ENCODE measurements around the gene GPNMB. TPM values are rescaled to one million over a fixed set of nuclear protein-coding genes. Genes with fewer than 3 reads are reported as not detected.

GPNMB gene
- total RNA-seq, 1 donor from 2014 or later: 1.6 TPM

GRCh38 chr7:23228412-23228811 is 18.2 kb upstream of the GPNMB start:
- DNase-seq (ENCODE audit: extremely low read depth, low read depth, low spot score): no peak

DNA sequence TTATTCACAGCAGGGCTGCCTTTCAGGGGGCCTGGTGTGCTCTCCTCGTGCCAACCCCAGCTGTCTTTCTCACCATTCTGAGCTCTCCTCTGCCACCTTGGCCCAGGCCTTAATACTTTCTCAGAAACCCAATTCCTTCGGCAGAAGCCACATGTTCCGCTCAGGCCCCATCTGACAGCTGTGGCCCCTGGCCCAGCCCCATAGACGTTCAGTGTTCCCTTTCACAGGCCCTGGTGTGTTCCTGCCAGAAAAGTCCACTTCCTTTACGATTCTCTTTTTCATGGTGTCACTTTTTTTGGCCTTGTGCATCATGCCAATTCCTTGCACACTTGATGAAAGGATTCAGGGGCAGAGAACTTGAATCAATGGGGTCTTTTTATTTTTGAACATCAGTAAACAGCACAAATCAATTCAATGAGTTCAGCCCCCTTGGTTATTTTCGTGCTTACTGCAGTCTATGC is 15.9 kb upstream of the GPNMB start:
- no peak for DNase-seq (ENCODE audit: extremely low read depth, low read depth, low spot score)

DNA sequence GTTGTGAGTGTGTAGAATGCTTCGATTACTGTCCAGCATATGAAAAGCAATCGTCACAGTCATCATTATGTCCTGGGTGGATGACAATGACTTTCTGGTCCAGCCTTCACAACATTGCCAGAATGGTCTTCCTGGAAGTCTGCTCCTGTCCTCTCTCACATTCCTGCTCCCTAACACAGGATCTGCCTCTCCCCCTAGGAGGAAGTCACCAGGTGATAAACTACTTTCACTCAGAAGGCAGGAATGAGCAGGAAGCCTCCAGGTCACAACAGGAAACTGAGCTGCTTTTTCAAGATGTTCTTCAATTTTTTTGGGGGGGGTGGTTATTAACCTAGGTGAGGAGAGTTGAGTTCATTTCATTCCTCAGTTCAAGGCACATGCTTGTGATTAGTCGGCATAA is 13.6 kb upstream of the GPNMB start:
- no peak for DNase-seq (ENCODE audit: extremely low read depth, low read depth, low spot score)

GRCh38 chr7:23234569-23235296 is 11.8 kb upstream of the GPNMB start:
- no peak for DNase-seq (ENCODE audit: extremely low read depth, low read depth, low spot score)

DNA sequence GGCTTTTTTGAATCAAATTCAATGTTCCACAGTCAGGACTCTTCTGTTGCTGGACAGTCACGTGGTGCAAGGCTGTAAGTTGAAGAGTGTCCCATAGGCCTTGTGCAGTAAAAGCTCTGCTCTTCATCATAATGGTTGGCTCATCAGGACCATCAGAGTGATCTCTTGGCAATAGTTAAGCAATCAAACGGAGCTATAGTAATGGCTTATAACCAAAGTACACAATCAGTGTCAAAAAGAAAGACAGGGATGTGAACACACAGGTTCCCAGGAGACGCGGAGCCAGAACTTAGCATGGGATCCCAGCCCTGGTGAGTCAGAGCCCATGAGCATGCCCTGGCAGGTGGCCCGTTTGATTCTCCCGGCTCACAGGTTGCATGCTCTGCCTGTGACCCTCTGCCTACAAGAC is 10.8 kb upstream of the GPNMB start:
- DNase-seq (ENCODE audit: extremely low read depth, low read depth, low spot score): no peak

GRCh38 chr7:23237000-23237399 is 9.6 kb upstream of the GPNMB start:
- DNase-seq (ENCODE audit: extremely low read depth, low read depth, low spot score): no peak

GRCh38 chr7:23238983-23239652 is 7.5 kb upstream of the GPNMB start:
- DNase-seq (ENCODE audit: extremely low read depth, low read depth, low spot score): no peak

GRCh38 chr7:23239698-23240097 is 6.9 kb upstream of the GPNMB start:
- DNase-seq (ENCODE audit: extremely low read depth, low read depth, low spot score): no peak

- DNase-seq (ENCODE audit: extremely low read depth, low read depth, low spot score): no peak
These were observed 4.3 kb upstream of the GPNMB start for GRCh38 chr7:23242321-23242720.

GRCh38 chr7:23242935-23243334 is 3.6 kb upstream of the GPNMB start:
- DNase-seq (ENCODE audit: extremely low read depth, low read depth, low spot score): no peak

DNA sequence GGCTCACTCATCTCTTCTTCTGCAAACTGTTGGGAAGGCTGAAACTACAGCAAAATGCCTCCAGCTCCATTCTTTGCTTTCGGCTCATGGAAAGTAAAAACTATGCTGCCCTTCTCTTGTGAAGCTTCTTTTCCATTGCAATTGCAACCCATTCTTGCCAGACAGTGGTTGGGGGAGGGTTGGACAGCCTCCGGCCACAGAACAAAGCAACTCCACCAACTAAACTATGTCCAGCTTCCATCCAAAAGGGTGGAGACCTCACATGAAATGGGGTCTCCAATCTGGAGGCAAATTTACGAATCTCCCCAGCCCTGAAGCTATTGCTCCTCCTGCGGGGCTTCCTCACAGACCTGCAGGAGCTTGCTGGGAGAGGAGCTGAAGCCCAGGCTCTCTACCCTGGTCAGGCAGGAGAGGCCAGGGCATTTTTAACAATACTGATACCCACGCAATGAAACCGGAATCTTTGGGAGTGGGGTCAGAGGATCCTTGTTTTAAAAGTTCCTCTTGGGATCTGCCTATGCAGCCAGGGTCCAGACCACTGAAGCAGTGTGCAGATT is 549 bp downstream of the GPNMB start:
- no peak for DNase-seq (ENCODE audit: extremely low read depth, low read depth, low spot score)

GRCh38 chr7:23247603-23248335 is 1.2 kb downstream of the GPNMB start:
- no peak for DNase-seq (ENCODE audit: extremely low read depth, low read depth, low spot score)

- no peak for DNase-seq (ENCODE audit: extremely low read depth, low read depth, low spot score)
These were observed 2.9 kb downstream of the GPNMB start for GRCh38 chr7:23249486-23249885.

DNA sequence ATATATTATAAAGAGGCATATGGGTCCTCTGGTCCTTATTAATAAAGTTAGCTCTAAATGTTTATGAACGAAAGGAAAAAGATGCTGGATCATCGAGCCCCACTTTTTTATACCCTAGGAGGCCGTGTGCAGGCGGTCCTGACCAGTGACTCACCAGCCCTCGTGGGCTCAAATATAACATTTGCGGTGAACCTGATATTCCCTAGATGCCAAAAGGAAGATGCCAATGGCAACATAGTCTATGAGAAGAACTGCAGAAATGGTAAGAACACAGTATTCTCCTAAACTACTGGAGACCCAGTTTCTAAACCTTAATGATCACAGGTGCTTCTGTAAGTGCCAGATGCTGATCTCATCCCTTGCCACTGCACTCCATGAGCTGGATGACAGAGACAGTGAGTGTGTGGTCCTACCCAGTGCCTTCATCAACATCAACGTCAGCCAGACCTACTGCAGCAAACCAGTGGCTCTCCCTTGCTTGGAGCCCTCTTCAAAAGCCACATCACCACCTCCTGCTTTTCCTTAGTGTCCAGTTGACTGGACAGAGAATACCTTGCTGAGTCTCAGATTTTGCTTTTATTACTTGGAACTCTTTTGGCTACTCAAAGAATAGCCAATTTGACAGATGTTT is 7.6 kb downstream of the GPNMB start:
- DNase-seq (ENCODE audit: extremely low read depth, low read depth, low spot score): no peak

DNA sequence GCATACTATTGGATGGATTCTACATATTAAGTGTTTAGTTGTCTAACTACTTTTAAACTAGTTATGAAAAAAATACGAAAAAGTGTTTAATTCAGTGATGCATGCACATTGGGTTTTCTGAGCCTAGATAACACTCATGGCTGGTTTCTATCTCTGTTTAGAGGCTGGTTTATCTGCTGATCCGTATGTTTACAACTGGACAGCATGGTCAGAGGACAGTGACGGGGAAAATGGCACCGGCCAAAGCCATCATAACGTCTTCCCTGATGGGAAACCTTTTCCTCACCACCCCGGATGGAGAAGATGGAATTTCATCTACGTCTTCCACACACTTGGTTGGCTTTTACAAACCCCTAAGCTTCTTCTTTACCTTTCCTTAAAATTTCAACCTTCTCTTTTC is 10.2 kb downstream of the GPNMB start:
- no peak for DNase-seq (ENCODE audit: extremely low read depth, low read depth, low spot score)

DNA sequence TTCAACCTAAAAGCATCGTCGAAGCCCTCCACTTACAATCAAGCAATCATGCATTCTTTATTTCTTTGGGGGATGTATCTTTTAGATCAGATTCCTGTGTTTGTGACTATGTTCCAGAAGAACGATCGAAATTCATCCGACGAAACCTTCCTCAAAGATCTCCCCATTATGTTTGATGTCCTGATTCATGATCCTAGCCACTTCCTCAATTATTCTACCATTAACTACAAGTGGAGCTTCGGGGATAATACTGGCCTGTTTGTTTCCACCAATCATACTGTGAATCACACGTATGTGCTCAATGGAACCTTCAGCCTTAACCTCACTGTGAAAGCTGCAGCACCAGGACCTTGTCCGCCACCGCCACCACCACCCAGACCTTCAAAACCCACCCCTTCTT is 13.8 kb downstream of the GPNMB start:
- DNase-seq (ENCODE audit: extremely low read depth, low read depth, low spot score): no peak

DNA sequence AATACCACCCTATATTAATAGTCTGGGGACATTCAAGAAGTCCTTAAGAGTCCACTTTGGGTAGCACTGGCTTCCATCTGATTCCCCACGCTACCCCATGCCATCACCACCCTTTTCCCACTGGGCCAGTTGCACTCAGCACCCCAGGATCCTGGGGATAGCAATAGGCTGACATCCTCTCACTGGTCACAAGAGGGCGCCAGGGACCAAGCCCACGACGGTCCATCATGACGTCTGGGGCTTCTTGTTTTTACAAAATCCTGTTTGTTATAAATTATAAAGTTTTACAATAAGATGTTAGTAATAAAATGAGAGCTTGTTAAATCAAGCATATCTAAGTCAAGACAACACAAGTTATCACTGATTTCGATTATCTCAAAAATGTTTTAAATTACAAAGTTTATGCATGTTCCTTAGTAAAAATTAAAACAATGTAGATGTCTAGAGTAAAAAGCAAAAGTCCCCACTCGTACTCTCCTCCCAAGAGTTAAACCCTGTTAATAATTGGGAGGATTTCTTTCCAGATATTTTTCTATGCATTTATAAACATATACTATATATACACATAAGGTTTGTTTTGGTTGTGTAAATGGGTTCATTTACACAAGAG is 15.4 kb downstream of the GPNMB start:
- DNase-seq (ENCODE audit: extremely low read depth, low read depth, low spot score): no peak

- DNase-seq (ENCODE audit: extremely low read depth, low read depth, low spot score): no peak
These were observed 18.4 kb downstream of the GPNMB start for GRCh38 chr7:23264916-23265458.

GRCh38 chr7:23266918-23267317 is 20.3 kb downstream of the GPNMB start:
- DNase-seq (ENCODE audit: extremely low read depth, low read depth, low spot score): no peak

DNA sequence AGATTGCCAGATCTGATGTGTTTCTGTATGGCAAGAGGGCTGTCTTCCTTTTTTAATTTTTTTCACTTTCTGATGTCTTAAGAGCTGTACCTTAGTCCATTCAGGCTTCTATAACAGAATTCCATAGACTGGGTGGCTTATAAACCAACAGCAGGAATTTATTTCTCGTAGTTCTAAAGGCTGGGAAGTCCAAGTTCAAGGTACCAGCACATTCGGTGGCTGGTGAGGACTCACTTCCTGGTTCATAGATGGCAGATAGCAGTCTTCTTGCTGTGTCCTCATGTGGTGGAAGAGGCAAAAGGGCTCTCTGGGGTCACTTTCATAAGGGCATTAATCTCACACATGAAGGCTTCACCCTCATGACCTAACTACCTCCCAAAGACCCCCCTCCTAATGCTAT is 20.8 kb downstream of the GPNMB start:
- DNase-seq (ENCODE audit: extremely low read depth, low read depth, low spot score): no peak

Measured in glomerular endothelial cell (primary cell).